A673 (cell line): Measurements from ENCODE around the gene HMX3. TPM values are rescaled to one million over a fixed set of nuclear protein-coding genes. Genes with fewer than 3 reads are reported as not detected.

Experiments
- BruUV-seq: library from RNA; stranded (reverse); fragments of 400-500 nt; replicated peaks from 2 replicates; lab custom pipeline; 2021; lab: Mats Ljungman, UMichigan
- CTCF ChIA-PET: fragments of 300-600 bp; sonication (Branson Sonifier 250); formaldehyde crosslinking; loops from one replicate; lab custom pipeline; 2022; ENCODE audit warnings: antibody characterized with exemption; lab: Charles Lee
- POLR2A ChIA-PET: fragments of 300-600 bp; sonication (Branson Sonifier 250); formaldehyde crosslinking; loops from one replicate; lab custom pipeline; 2022; ENCODE audit warnings: antibody characterized with exemption; ENCODE audit not compliant: low non-redundant PET; lab: Charles Lee
- DNase-seq: peaks from one replicate; pipeline ENCODE4 v3.0.0-alpha.2; 2015; ENCODE audit warnings: low spot score
- H3K27ac ChIP-seq: fragments of 200-600 bp; sonication (generic); 2 replicates; pipeline ENCODE4 v1.5.1; 2016; ENCODE audit warnings: mixed run types, low read depth, mild to moderate bottlenecking, mixed read lengths, antibody characterized with exemption, low read length; ENCODE audit not compliant: poor library complexity, severe bottlenecking
- H3K27me3 ChIP-seq: fragments of 200-600 bp; sonication (generic); replicated peaks from 2 replicates; pipeline ENCODE4 v1.6.1; 2017; ENCODE audit warnings: mixed run types, low read depth, mild to moderate bottlenecking, mixed read lengths, antibody characterized with exemption, low read length; ENCODE audit not compliant: insufficient read depth, poor library complexity
- H3K36me3 ChIP-seq: fragments of 200-600 bp; sonication (generic); 2 replicates; pipeline ENCODE4 v1.6.1; 2016; ENCODE audit warnings: mixed run types, mild to moderate bottlenecking, mixed read lengths, antibody characterized with exemption, low read length; ENCODE audit not compliant: insufficient read depth, poor library complexity, severe bottlenecking
- H3K4me1 ChIP-seq: fragments of 200-600 bp; sonication (generic); 2 replicates; pipeline ENCODE4 v1.6.1; 2017; ENCODE audit warnings: mixed run types, mild to moderate bottlenecking, mixed read lengths, antibody characterized with exemption, low read length; ENCODE audit not compliant: insufficient read depth, poor library complexity, severe bottlenecking
- H3K4me3 ChIP-seq: fragments of 200-600 bp; sonication (generic); 2 replicates; pipeline ENCODE4 v1.5.1; 2016; ENCODE audit warnings: low read depth, mixed run types, mild to moderate bottlenecking, mixed read lengths, low read length; ENCODE audit not compliant: poor library complexity, severe bottlenecking
- H3K9me3 ChIP-seq: fragments of 200-600 bp; sonication (generic); 2 replicates; pipeline ENCODE4 v1.6.1; 2016; ENCODE audit warnings: mixed run types, low read depth, mild to moderate bottlenecking, mixed read lengths, antibody characterized with exemption, low read length; ENCODE audit not compliant: poor library complexity, severe bottlenecking
- EZH2 ChIP-seq: fragments of 200-600 bp; sonication (generic); IDR thresholded peaks from 2 replicates; pipeline ENCODE4 v1.6.1; 2017; ENCODE audit warnings: borderline replicate concordance, low read depth, mild to moderate bottlenecking, mixed read lengths, antibody characterized with exemption, low read length; ENCODE audit not compliant: poor library complexity, severe bottlenecking
- intact Hi-C: fragments of 100-400 bp; cut with micrococcal nuclease; formaldehyde crosslinking; loops from one replicate; pipeline ENCODE4 v1.10.0; 2022; ENCODE audit not compliant: unreplicated experiment
- total RNA-seq: library from RNA; stranded (reverse); gene quantifications from 2 replicates; pipeline ENCODE4 v1.2.3, GENCODE V29; 2021
- TF ChIP-seq, protein P1 (sequence below): fragments of 300-800, 200-600 bp; sonication (generic); conservative IDR thresholded peaks from 2 replicates; pipeline ENCODE4 v1.5.1; 2017; ENCODE audit warnings: low read depth, mild to moderate bottlenecking, antibody characterized with exemption, low read length, moderate library complexity, mixed read lengths

The HMX3 gene
- total RNA-seq, 1 experiment from 2014 or later = 0.26 TPM

DNA sequence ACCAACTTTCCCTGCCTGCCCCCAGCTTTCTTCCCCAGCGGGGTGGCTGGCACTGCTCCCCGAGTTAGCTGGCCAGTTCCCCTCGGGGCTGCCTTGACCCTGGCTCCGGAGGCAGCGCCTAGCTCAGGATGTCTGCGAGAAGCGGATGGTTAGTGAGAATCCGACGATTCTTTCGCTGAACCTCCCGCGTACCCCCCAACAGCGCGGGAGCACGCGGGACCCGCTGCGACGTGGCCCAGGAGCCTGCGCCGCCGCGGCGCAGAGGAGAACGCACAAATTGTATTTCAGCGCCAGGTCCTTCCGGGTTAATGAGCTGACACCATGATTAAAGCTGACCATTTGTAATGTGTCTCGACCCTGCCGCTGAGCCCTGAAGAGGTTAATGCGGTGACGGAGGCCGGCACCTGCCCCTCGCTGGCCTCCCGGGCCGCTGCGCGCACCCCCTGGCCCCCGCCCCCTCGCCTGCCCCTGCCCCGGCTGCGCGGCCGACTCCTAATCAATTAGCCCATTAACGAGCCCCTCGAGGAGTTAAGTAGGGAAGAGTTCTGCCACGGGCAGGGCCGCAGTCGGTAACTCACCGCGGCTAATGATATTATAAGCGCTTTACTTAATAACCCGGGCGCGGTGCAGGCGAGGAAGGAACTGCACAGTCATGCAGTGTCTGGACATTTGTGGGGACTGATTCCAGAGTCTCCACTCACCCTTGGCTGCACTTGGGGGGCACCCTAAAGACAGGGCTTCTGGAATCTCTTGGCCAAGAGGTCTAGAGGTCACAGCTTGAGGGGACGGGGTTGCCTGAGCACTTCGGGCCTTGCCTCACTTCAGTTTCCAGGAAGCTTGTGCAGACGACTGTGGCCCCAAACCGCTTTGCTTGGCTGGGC lies 10.5 kb downstream of the HMX3 start:
- TF ChIP-seq, protein P1, sequence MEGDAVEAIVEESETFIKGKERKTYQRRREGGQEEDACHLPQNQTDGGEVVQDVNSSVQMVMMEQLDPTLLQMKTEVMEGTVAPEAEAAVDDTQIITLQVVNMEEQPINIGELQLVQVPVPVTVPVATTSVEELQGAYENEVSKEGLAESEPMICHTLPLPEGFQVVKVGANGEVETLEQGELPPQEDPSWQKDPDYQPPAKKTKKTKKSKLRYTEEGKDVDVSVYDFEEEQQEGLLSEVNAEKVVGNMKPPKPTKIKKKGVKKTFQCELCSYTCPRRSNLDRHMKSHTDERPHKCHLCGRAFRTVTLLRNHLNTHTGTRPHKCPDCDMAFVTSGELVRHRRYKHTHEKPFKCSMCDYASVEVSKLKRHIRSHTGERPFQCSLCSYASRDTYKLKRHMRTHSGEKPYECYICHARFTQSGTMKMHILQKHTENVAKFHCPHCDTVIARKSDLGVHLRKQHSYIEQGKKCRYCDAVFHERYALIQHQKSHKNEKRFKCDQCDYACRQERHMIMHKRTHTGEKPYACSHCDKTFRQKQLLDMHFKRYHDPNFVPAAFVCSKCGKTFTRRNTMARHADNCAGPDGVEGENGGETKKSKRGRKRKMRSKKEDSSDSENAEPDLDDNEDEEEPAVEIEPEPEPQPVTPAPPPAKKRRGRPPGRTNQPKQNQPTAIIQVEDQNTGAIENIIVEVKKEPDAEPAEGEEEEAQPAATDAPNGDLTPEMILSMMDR = no peak
- TF ChIP-seq EZH2 = peak; percentile 82
- Histone ChIP-seq H3K4me3 (no peak overlapping the region), H3K9me3 (no peaks in the 10 kb centered on the region), H3K36me3 (no peaks in the 10 kb centered on the region), H3K4me1 (peaks cover 8% of the 10 kb centered on the region), H3K27ac (no peak overlapping the region), H3K27me3 (peaks cover 100% of the 10 kb centered on the region)
- POLR2A ChIA-PET = interaction anchor here (1.0 kb wide), 1 partner anchor 8 kb away, joined by 3 read pairs; the partner anchor contains the start of gene BUB3
- CTCF ChIA-PET = no interaction called here
- intact Hi-C loops = no loop called here
- BruUV-seq = no TSS peak
- DNase-seq = no peak

DNA sequence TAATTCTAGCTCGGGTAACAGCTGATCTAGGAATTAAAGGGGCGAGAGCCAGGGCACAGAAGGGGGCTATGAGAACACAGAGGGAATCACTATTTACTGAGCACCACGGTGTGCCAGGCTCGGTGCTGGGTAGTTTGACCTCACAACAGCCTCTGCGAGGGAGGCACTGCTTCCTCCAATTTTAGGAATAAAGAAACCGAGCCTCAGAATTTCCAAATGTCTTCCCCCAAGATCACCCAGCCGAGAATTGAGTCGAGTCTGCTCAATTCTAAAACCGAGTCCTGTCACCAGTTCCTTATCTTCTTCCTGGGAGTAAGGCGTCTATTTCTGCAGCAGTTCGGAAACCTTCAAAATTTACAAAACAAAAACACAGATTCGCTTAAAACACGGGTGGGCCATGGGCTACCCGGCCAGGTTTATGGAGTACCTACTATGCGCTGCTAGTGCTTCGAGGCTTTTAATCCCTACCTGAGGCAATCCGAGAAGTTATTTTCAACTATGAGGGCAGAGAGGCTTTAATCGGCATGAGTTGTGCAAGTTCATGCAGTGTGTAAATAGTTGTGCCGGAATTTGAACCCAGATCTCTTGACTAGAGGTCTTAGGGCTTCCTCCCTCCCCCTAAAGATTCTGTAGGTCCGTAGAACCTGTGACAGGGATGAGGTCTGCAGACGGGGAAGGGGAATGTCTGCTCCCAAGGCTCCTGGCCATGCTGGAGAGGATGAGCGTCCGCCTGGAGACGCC lies 11.3 kb downstream of the HMX3 start:
- Histone ChIP-seq H3K4me1 (peaks cover 8% of the 10 kb centered on the region), H3K27me3 (peaks cover 92% of the 10 kb centered on the region), H3K27ac (no peak overlapping the region), H3K4me3 (no peak overlapping the region), H3K9me3 (no peaks in the 10 kb centered on the region), H3K36me3 (no peaks in the 10 kb centered on the region)
- ChIA-PET POLR2A (no interaction called here), CTCF (no interaction called here)
- intact Hi-C loops = no loop called here
- BruUV-seq = no TSS peak
- TF ChIP-seq, protein P1 = no peak
- TF ChIP-seq EZH2 = peak; percentile 25
- no peak for DNase-seq

DNA sequence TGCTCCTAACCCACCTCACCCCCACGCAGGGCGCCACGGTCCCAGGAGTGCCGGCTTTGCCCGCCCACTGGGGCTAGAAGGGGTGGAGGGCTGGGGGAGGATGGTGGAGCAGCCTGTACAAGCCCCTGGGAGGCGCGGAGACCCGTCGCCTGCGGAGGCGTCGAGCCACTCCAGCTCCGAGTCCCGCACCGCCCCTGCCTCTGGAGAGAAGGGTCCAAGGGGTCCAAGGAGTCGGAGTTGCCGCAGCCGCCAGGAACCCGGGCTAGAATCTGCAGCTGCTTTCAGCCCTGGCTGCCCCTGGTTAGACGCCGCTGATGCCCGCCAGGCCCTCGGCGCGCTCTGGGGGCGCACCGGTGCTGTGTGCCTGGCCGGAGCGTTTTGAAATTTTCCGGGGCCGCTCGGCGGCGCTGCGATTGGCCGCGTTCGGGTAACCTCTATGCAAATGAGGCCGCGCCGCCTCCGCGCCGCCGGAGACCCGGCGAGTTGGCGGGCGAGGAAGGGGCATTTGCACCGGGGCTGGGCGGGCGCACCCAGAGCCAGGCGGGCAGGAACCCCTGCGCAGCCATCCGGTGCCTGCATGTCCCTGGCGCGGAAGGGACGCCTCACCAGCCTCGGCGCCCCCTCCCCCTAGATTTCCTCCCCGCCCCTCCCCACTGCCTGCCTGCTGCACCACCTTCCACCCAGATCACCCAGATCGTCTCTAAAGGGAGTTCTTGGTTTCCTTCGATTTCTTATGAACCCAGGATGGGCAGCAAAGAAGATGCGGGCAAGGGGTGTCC lies 12.1 kb downstream of the HMX3 start, which contains the start of gene HMX2:
Gene HMX2, plus strand, starts transcription at position 502 of the 779 bp plus-strand sequence. Its CDS starts 243 bp downstream, at position 745.
- POLR2A ChIA-PET = no interaction called here
- no peak for DNase-seq
- H3K4me3 ChIP-seq = peak within 1 kb of the TSS; percentile 36
- CTCF ChIA-PET = no interaction called here
- peaks cover 85% of the 10 kb centered on the region for H3K27me3 ChIP-seq
- H3K27ac ChIP-seq = no peak within 1 kb of the TSS
- peak; percentile 23 for TF ChIP-seq EZH2
- TF ChIP-seq, protein P1 = 0 out of 2 replicates have a peak, but pooled peaks have one; percentile 21
- no peaks in the 10 kb centered on the region for H3K36me3 ChIP-seq
- H3K4me1 ChIP-seq = peaks cover 8% of the 10 kb centered on the region
- intact Hi-C loops = no loop called here
- H3K9me3 ChIP-seq = no peaks in the 10 kb centered on the region
- no TSS peak for BruUV-seq
